Measurements from ENCODE around the gene ABHD12.

GRCh38 chr20:25277051-25277801 is 113.4 kb downstream of the ABHD12 start:
- TF ChIP-seq, protein P1, sequence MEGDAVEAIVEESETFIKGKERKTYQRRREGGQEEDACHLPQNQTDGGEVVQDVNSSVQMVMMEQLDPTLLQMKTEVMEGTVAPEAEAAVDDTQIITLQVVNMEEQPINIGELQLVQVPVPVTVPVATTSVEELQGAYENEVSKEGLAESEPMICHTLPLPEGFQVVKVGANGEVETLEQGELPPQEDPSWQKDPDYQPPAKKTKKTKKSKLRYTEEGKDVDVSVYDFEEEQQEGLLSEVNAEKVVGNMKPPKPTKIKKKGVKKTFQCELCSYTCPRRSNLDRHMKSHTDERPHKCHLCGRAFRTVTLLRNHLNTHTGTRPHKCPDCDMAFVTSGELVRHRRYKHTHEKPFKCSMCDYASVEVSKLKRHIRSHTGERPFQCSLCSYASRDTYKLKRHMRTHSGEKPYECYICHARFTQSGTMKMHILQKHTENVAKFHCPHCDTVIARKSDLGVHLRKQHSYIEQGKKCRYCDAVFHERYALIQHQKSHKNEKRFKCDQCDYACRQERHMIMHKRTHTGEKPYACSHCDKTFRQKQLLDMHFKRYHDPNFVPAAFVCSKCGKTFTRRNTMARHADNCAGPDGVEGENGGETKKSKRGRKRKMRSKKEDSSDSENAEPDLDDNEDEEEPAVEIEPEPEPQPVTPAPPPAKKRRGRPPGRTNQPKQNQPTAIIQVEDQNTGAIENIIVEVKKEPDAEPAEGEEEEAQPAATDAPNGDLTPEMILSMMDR (conservative IDR thresholded peaks at IDR 0.05; ENCODE audit: low read depth, low read length), result no peak
- no peak for TF ChIP-seq EZH2phosphoT487 (IDR thresholded peaks at IDR 0.05; ENCODE audit: borderline replicate concordance, low read length)

Data from PC-3 (cell line).